HG03442 (cell line): Measurements from ENCODE around the gene APAF1.

Experiments used
- ATAC-seq: cut with Tn5 transposase; IDR thresholded peaks from one replicate; pipeline ENCODE4 v1.9.1; 2021; ENCODE audit warnings: mild to moderate bottlenecking, moderate library complexity; ENCODE audit not compliant: unreplicated experiment

Gene APAF1

GRCh38 chr12:98656289-98657101, 11.4 kb downstream of the APAF1 start:
- peak; percentile 73 for ATAC-seq

GRCh38 chr12:98660521-98660920, 15.4 kb downstream of the APAF1 start:
- no peak for ATAC-seq

GRCh38 chr12:98669751-98670150, 24.7 kb downstream of the APAF1 start:
- ATAC-seq, result no peak

GRCh38 chr12:98671459-98671858, 26.4 kb downstream of the APAF1 start:
- ATAC-seq, result no peak

GRCh38 chr12:98674841-98675240, 29.8 kb downstream of the APAF1 start:
- ATAC-seq, result no peak

GRCh38 chr12:98678236-98678945, 33.3 kb downstream of the APAF1 start:
- ATAC-seq, result no peak

- ATAC-seq, result no peak
Measured at GRCh38 chr12:98678946-98679610, 34.0 kb downstream of the APAF1 start.

- no peak for ATAC-seq
Measured at GRCh38 chr12:98679611-98680005, 34.5 kb downstream of the APAF1 start.

- ATAC-seq, result no peak
Measured at GRCh38 chr12:98684199-98684598, 39.1 kb downstream of the APAF1 start.

- ATAC-seq, result no peak
Measured at GRCh38 chr12:98686603-98687002, 41.5 kb downstream of the APAF1 start.

GRCh38 chr12:98691351-98691750, 46.3 kb downstream of the APAF1 start:
- no peak for ATAC-seq

GRCh38 chr12:98696036-98696646, 51.1 kb downstream of the APAF1 start:
- ATAC-seq, result no peak

GRCh38 chr12:98697209-98697608, 52.1 kb downstream of the APAF1 start:
- no peak for ATAC-seq

- ATAC-seq, result peak; percentile 97
Measured at GRCh38 chr12:98698603-98699463, 53.7 kb downstream of the APAF1 start.

GRCh38 chr12:98699586-98699985, 54.5 kb downstream of the APAF1 start:
- no peak for ATAC-seq

- ATAC-seq, result no peak
Measured at GRCh38 chr12:98701166-98701565, 56.1 kb downstream of the APAF1 start.

GRCh38 chr12:98709022-98709421, 63.9 kb downstream of the APAF1 start:
- no peak for ATAC-seq

- ATAC-seq, result no peak
Measured at GRCh38 chr12:98714426-98714825, 69.3 kb downstream of the APAF1 start.

GRCh38 chr12:98719515-98720504, 74.7 kb downstream of the APAF1 start:
- ATAC-seq, result no peak
